HG03460 (cell line): Measurements from ENCODE around the gene SMNDC1.

Source experiments
- ATAC-seq: cut with Tn5 transposase; IDR thresholded peaks from one replicate; pipeline ENCODE4 v1.9.1; 2021; ENCODE audit not compliant: unreplicated experiment

SMNDC1 gene

GRCh38 chr10:110327262-110327914 is 22.7 kb upstream of the SMNDC1 start:
- ATAC-seq = no peak

DNA sequence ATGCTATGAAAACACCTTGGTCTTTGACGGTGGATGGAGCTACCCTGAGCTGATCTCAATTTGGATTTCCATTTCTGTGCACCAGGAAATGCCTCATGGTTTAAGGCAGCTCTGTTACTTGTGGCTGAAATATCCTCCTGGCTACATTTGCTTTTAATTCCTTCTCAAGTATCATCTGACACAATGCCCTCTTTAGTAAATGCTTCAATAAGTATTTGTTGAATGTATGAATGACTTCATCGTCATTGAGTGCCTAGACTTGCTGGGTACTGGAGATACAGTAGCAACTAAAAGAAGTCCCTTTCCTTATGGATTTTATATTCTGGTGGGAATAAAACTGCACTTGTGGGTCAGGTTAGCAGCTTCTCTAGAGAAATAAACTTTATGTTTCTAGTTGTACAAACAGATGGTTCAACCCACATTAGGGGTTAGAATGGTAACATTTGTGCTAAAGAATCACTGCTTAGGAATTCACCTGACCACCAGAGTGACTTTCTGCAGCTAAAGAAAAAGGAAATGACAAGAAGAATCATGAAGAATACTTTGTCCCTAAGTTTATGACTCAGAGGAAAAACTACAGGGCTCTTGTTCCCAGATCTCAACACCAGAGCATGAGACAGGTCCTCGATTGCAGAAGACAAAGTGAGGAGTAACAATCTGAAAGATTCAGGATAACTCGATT is 21.8 kb upstream of the SMNDC1 start:
- ATAC-seq = peak; percentile 38

DNA sequence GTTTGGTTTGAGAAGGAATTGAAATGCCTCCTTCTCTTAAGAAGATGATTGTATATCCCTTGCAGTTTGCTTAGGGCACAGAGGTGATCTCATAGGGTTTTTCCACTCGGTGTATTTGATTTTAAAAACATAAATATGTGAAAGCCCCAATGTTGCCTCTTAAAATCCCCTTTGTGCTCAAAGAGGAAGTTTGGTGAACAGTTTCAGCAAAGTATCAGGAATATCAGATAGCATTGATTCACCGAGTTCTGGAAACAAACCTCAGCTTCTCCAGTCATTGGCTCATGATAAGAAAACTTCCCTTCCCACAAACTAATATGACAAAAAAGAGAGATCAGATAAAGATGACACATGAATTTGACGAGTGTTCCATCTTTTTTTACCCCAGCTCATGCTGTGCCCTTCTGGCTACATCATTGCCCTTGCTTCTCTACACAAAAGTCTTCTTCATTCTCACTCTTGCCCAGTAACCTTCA is 20.1 kb upstream of the SMNDC1 start:
- ATAC-seq = peak; percentile 50

- peak; percentile 47 for ATAC-seq
Measured at GRCh38 chr10:110324201-110324804, 19.6 kb upstream of the SMNDC1 start.

DNA sequence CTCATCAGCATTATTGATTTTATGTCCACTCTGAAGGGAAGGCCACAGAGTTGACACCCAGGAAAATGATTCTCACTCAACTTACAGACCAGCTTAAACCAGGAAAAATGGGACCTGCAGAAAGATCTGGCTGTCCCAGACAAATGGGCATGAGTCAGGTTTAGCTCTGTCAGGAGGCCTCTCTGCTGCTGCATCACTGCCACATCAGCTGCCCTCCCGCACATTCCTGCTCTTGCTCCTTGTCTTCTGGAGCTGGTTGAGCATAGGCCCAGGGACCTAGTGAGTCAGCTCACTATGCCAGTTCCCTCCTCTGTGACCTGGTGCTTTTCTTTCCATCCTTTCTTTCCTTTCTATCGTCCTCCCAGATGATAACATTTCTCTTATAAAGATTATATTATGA is 18.8 kb upstream of the SMNDC1 start:
- ATAC-seq = no peak

DNA sequence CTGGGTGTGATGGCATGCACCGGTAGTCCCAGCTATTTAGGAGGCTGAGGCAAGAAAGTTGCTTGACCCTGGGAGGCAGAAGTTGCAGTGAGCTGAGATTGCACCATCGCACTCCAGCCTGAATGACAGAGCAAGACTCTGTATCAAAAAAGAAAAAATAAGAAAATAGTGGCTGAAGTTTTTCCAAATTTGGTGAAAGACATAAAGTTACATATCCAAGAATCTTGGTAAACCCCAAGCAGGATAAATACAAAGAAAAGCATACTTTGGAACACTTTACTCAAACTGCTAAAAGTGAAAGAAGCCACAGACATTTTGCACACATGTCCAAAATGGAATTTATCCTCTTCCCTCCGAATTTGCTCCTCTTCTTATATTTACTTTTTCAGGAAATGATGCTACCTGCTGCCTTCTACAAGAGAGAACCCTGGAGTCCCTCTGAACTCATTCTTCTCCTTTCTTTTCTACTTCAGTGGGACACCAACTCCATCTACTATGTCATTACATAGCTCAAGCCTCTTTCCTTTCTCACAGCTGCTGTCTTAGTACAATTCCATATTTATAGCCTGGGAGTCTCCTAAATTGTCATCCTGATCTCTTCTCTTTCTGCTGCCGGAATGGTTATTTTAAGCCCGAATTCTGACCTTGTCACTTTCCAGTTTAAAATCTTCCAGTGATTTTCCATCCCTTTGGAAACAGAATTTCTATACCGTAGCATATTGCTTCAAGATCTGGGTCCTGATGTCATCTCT is 17.3 kb upstream of the SMNDC1 start:
- no peak for ATAC-seq

DNA sequence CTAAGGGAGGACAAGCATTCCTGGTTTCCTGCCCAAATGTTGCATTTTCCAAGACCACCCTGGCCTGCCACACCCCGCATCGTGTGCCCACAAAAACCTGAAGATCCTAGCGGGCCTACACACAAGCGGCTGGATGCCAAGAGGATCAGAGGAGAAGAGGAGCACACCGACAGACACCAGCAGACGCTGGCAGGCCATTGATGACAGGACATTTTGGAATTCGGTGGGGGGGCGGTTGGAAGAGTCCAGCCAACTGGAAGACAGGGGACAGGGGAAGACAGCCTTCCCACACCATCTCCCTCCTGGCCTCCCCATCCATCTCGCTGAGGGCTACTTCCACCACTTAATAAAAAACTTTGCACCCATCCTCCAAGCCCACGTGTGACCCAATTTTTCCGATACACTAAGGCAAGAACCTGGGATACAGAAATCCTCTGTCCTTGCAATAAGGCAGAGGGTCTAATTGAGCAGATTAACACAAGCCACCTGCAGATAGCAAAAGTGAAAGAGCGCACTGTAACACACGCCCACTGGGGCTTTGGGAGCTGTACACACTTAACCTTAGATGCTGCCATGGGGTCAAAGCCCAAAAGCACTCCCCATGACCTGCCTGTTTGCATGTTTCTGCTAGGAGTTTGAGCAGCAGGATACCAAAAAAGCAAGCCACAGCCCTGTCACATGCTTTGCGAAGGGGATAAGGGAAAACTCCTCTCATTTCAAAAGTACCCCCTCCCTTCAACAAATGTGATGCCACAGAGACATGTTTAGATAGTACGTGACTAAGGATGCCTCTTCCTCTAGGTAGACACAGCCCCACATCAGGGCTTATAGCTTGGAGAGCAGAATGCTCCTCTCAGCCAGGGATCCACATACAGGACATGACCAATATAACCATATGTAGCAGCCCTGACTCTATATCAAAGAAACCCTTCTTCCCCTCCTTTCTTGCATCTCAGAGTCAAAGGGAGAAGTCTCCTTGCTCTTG is 13.4 kb upstream of the SMNDC1 start:
- no peak for ATAC-seq

DNA sequence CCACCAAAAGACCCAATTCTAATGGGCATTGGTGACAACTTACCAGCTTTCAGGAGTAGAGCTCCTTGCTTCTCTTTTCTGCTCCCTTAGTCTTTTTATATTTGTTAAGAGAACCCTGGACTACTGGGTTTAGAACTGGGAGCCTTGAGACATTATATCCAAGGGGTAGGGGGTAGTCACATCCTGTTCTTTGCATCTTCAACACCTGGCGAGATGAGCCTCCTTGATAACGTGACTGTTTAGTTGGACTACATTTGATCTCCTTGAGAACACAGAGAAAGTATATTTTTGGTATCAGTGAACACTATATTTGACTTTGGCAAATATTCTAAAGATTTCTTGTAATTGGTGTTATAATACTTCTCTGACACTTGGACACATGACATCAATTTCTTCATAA is 9.0 kb upstream of the SMNDC1 start:
- no peak for ATAC-seq

DNA sequence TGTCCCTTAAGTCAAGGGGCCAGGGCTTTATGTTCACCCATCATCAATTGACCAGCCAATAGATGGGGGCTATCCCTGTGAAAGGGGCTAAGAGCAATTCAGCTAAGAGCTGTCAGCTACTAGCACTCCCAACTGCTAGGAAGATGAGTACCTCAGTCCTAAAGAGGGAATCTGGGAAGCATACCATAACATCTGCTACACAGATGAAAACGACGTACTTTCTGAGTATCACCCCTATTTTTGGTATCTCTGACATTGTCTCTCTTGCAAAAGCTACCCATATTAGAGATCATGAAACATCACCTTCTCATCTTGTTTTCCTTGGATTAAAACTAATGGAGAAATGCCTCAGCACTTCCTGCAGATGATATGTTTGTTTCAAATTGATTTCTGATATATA is 7.5 kb upstream of the SMNDC1 start:
- ATAC-seq = no peak

DNA sequence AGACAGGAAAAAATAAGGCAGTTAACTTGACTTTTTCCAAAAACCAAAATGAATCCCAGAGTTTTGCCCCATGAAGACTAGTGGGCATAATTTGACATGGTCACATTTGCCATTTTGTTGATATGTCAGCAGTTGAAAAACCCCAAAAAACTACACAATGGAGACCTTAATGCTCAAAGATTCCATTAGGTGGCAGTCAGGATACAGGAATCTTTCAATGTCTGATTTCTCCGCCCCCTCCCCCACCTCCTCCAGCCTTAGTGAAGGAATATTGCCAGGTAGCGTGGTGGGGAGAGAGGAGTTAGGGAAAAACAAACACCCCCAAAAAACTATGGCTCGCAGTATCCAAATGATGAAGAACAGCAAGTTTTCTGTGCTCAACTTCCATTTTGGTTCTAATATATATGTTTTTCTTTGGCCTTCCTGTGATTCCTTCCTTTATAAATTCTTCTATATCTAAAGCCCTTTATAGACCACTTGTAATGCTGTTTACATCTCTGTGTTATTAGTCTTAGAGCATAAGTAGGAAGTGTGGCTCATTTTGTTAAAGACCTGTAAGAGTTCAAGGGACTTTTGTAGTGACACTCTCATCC is 6.7 kb upstream of the SMNDC1 start:
- no peak for ATAC-seq

DNA sequence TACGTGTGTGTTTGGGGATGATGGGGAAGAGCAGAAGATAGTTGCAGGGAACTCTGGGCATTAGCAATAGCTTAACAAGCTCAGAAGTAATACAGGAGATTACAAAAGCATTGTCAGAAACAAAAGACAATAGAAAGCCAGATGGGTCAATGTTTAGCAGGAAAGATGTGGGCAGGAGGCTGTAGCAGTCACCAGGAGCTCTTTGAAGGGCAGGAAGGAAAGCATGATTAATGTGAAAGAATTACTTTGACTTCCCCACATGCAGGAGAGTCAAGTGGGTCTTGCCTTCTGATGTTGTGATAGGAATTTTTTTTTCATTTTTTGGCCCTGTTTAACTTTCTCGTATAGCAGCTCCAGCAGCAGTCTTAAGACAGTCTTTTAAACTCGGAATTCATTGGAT is 6.0 kb upstream of the SMNDC1 start:
- no peak for ATAC-seq

DNA sequence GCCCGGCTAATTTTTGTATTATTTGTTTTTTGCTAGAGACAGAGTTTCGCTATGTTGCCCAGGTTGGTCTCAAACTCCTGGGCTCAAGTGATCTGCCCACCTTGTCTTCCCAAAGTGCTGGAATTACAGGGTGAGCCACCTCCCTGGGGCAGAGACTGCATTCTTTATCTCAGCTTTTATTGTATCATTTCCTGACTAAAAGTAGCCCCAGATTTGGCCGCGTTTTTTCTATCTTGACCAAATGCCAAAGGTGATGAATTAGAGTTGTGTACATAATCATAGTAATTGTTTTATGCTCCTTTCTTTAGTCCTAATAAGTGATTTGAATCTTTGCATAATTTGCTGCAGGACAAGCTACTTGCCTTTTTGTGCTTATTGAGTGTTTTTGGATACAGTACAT is 3.1 kb upstream of the SMNDC1 start:
- no peak for ATAC-seq

DNA sequence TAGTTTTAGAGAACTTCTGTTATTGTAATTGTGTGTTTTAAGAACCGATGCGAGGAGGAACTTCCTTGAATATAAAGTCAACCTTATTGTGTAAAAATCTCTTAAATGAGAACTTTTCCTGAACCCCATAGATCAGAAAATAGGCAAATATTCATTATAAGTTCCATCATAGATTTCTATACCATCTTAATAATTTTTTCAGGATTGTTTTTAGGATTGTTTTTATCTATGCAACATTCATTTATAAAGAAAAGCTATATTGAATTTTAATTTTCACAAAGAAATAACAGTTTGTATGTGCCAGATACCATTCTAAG is 1.7 kb upstream of the SMNDC1 start:
- ATAC-seq = no peak

DNA sequence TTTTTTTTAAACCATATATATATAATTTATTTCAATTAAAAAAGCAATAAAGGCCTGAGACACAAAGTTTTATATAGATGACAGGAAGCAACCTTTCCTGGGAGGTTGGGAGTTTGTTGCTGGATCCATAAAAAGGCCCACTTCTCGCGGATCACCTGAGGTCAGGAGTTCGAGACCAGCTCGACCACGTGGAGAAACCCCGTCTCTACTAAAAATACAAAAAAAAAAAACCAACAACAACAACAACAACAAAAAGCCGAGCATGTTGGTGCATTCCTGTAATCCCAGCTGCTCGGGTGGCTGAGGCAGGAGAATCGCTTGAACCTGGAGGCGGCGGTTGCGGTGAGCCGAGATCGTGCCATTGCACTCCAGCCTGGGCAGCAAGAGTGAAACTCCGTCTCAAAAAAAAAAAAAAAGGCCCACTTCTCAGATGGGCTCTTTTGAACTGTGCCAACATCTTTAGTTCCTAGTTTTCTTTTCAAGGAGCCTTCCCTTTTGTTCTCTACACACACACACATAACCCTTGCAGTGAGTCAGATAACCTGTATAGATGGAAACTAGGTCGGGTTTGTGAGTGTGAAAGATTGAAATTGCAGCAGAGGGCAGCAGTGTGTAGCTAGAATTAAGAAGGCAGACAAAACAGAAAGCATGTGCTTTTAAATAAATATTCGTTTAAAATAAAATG is 1.2 kb upstream of the SMNDC1 start:
- ATAC-seq = peak; percentile 47

DNA sequence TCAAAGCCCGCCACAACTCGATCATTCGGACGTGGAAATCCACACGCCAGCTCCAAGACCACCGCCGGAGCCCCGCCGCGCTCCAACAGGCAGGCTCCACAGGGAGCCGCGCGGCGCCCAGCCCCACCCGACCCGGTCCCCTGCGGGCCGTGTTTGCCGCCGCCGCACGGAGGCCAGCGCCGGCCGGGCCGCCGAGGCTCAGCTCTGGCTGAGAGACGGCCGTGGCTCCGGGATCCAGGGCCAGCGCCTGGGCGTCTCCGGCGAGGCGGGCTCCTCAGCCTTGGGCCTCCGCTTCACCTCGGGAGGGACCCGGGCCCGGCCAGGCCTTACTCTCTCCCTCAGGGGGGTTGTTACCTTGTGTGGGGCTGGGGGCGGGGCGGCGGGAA is 333 bp downstream of the SMNDC1 start:
- peak; percentile 40 for ATAC-seq

- ATAC-seq = no peak
Measured at GRCh38 chr10:110303681-110304080, 1.0 kb downstream of the SMNDC1 start.

GRCh38 chr10:110300486-110300986 is 4.2 kb downstream of the SMNDC1 start:
- no peak for ATAC-seq

- ATAC-seq = no peak
Measured at GRCh38 chr10:110296966-110297365, 7.8 kb downstream of the SMNDC1 start.

- no peak for ATAC-seq
Measured at GRCh38 chr10:110286841-110287240, 17.9 kb downstream of the SMNDC1 start.
